Lower leg skin (tissue), 3 donors: ENCODE measurements around the gene RARRES1.

Experiments
- CTCF ChIP-seq, 3 donors: fragments of 450-650 bp; IDR thresholded peaks; one replicate each; pipeline ENCODE4 v1.5.1; 2016; ENCODE audit warnings: antibody characterized with exemption in 3 of 3, mild to moderate bottlenecking in 3 of 3, moderate library complexity in 2 of 3
- POLR2A ChIP-seq, 2 donors: fragments of 450-650 bp; IDR thresholded peaks; one replicate each; pipeline ENCODE4 v1.6.1; 2016 to 2017; ENCODE audit warnings: antibody characterized with exemption in 2 of 2, mild to moderate bottlenecking in 1 of 2, moderate library complexity in 1 of 2

- TF ChIP-seq CTCF (IDR thresholded peaks at IDR 0.05), result no peak
- TF ChIP-seq POLR2A (IDR thresholded peaks at IDR 0.05), result no peak
These were observed 48.9 kb downstream of the RARRES1 start for GRCh38 chr3:158683230-158683962.
